ENCODE results near the gene SLC2A8. TPM values are rescaled to one million over a fixed set of nuclear protein-coding genes. Genes with fewer than 3 reads are reported as not detected.

The SLC2A8 gene
- total RNA-seq, 1 donor from 2014 or later, result 14.1 TPM

DNA sequence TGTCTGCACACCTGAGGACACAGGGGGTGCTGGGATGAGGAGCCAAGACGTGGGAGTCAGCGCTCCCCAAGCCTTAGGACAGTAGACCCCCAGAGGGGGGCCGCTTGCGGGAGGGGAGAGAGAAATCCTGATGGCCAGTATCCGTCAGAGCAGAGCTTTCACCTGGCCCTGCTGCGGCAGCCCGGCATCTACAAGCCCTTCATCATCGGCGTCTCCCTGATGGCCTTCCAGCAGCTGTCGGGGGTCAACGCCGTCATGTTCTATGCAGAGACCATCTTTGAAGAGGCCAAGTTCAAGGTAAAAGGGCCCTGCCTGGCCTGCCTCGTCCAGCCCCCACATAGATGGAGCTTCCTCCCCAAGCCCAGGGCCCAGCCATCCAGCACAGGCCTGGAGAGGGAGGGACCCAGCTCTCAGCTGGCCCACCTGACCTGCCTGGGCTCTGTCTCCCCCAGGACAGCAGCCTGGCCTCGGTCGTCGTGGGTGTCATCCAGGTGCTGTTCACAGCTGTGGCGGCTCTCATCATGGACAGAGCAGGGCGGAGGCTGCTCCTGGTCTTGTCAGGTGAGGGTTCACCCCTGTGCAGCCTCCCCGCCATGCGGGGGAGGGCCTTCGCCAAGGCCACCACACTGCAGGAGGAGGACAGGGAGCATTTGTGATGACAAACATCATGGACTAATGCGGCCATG, 6.7 kb downstream of the SLC2A8 start:
- Mint-ChIP-seq H3K9me3 (ENCODE audit: low read depth) (no peaks in the 10 kb centered on the region), H3K4me1 (ENCODE audit: low read depth) (no peaks in the 10 kb centered on the region), H3K27me3 (ENCODE audit: low read depth) (no peaks in the 10 kb centered on the region), H3K36me3 (ENCODE audit: low read depth) (peaks cover 4% of the 10 kb centered on the region), H3K4me3 (ENCODE audit: unreplicated experiment) (no peak overlapping the region), H3K27ac (ENCODE audit: unreplicated experiment) (no peak overlapping the region)
- DNase-seq (ENCODE audit: low spot score), result peak; percentile 87
- TF ChIP-seq, protein P1, sequence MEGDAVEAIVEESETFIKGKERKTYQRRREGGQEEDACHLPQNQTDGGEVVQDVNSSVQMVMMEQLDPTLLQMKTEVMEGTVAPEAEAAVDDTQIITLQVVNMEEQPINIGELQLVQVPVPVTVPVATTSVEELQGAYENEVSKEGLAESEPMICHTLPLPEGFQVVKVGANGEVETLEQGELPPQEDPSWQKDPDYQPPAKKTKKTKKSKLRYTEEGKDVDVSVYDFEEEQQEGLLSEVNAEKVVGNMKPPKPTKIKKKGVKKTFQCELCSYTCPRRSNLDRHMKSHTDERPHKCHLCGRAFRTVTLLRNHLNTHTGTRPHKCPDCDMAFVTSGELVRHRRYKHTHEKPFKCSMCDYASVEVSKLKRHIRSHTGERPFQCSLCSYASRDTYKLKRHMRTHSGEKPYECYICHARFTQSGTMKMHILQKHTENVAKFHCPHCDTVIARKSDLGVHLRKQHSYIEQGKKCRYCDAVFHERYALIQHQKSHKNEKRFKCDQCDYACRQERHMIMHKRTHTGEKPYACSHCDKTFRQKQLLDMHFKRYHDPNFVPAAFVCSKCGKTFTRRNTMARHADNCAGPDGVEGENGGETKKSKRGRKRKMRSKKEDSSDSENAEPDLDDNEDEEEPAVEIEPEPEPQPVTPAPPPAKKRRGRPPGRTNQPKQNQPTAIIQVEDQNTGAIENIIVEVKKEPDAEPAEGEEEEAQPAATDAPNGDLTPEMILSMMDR (IDR thresholded peaks at IDR 0.05), result no peak

DNA sequence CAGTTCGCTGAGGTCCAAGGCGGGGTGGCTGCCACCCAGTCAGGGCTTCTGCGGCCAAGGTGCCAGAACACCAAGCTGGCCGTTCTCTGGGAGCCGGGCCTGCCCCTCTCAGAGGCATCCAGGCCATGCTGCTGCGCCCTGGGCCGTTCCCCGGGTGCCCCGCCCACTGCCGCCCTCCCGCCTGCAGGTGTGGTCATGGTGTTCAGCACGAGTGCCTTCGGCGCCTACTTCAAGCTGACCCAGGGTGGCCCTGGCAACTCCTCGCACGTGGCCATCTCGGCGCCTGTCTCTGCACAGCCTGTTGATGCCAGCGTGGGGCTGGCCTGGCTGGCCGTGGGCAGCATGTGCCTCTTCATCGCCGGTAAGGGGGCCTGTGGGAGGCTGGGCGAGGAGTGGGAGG, 7.7 kb downstream of the SLC2A8 start:
- Mint-ChIP-seq H3K9me3 (ENCODE audit: low read depth) (no peaks in the 10 kb centered on the region), H3K4me1 (ENCODE audit: low read depth) (no peaks in the 10 kb centered on the region), H3K27ac (ENCODE audit: unreplicated experiment) (no peak overlapping the region), H3K36me3 (ENCODE audit: low read depth) (peaks cover 4% of the 10 kb centered on the region), H3K27me3 (ENCODE audit: low read depth) (no peaks in the 10 kb centered on the region), H3K4me3 (ENCODE audit: unreplicated experiment) (no peak overlapping the region)
- peak; percentile 87 for DNase-seq (ENCODE audit: low spot score)
- TF ChIP-seq, protein P1 (IDR thresholded peaks at IDR 0.05), result no peak

DNA sequence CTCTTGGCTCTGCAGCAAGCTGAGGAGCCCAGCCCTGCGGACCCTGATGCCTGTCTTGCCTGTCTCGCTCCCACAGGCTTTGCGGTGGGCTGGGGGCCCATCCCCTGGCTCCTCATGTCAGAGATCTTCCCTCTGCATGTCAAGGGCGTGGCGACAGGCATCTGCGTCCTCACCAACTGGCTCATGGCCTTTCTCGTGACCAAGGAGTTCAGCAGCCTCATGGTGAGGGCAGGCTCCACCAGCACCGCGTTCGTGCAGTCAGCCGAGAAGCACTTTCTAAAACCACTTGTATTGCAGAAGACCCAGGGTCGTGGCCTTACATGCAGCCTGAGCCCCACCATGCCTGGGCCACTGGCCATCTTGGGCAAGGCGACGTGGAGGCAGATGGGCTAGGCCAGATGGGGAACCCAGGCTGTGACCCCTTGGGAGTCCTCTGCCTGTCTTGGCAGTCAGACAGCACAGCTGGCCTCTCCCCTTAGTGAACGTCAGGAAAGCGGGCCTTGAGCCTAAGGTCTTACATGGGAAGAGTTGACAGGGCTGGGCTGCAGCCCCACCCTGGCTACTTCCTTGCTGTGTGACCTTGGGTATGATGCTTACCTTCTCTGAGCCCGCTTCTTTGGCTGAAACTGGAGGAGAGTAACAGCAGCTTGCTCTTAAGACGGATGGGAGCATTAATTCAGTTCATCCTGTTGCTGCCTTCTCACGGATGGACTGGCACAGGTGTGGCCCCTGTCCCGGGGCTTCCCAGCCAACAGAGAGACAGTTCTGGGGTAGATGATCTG, 8.6 kb downstream of the SLC2A8 start:
- peak; percentile 87 for DNase-seq (ENCODE audit: low spot score)
- no peaks in the 10 kb centered on the region for H3K9me3 Mint-ChIP-seq (ENCODE audit: low read depth)
- H3K27me3 Mint-ChIP-seq (ENCODE audit: low read depth), result no peaks in the 10 kb centered on the region
- no peaks in the 10 kb centered on the region for H3K4me1 Mint-ChIP-seq (ENCODE audit: low read depth)
- H3K27ac Mint-ChIP-seq (ENCODE audit: unreplicated experiment), result no peak overlapping the region
- peaks cover 4% of the 10 kb centered on the region for H3K36me3 Mint-ChIP-seq (ENCODE audit: low read depth)
- H3K4me3 Mint-ChIP-seq (ENCODE audit: unreplicated experiment), result no peak overlapping the region
- TF ChIP-seq, protein P1 (IDR thresholded peaks at IDR 0.05), result no peak

DNA sequence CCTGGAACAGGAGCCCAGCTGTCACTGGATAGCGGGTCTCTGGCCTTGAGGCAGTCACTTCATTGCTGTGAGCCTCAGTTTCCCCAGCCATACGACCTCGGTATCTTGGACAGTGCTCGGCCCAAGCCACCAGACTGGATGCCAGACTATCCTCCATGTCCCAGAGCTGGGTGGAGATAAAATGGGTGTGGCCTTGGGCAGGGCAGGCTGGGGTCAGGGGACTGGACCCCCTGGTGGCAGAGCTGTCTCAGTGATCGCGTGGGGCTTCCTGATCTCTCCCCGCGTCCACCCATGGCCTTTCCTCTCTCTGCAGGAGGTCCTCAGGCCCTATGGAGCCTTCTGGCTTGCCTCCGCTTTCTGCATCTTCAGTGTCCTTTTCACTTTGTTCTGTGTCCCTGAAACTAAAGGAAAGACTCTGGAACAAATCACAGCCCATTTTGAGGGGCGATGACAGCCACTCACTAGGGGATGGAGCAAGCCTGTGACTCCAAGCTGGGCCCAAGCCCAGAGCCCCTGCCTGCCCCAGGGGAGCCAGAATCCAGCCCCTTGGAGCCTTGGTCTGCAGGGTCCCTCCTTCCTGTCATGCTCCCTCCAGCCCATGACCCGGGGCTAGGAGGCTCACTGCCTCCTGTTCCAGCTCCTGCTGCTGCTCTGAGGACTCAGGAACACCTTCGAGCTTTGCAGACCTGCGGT, 10.0 kb downstream of the SLC2A8 start:
- peaks cover 4% of the 10 kb centered on the region for H3K36me3 Mint-ChIP-seq (ENCODE audit: low read depth)

DNA sequence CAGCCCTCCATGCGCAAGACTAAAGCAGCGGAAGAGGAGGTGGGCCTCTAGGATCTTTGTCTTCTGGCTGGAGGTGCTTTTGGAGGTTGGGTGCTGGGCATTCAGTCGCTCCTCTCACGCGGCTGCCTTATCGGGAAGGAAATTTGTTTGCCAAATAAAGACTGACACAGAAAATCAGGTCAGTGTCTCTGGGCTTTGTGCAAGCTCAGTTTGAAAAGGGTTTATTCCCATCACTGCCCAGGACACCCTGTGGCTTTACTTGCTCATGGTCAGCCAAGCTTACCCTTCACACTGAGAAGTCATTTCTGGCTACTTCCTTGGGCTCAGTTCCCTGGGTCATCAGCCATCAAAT, 10.5 kb downstream of the SLC2A8 start:
- no peak for DNase-seq (ENCODE audit: low spot score)
- no peaks in the 10 kb centered on the region for H3K4me1 Mint-ChIP-seq (ENCODE audit: low read depth)
- no peaks in the 10 kb centered on the region for H3K9me3 Mint-ChIP-seq (ENCODE audit: low read depth)
- TF ChIP-seq, protein P1 (IDR thresholded peaks at IDR 0.05), result no peak
- no peaks in the 10 kb centered on the region for H3K27me3 Mint-ChIP-seq (ENCODE audit: low read depth)
- H3K36me3 Mint-ChIP-seq (ENCODE audit: low read depth), result peaks cover 4% of the 10 kb centered on the region
- H3K4me3 Mint-ChIP-seq (ENCODE audit: unreplicated experiment), result no peak overlapping the region
- H3K27ac Mint-ChIP-seq (ENCODE audit: unreplicated experiment), result no peak overlapping the region

More for the DNA sequence above, 10.0 kb downstream of the SLC2A8 start:
- H3K27ac Mint-ChIP-seq (ENCODE audit: unreplicated experiment), result no peak overlapping the region
- no peaks in the 10 kb centered on the region for H3K27me3 Mint-ChIP-seq (ENCODE audit: low read depth)
- no peaks in the 10 kb centered on the region for H3K9me3 Mint-ChIP-seq (ENCODE audit: low read depth)
- TF ChIP-seq, protein P1 (IDR thresholded peaks at IDR 0.05), result no peak
- no peaks in the 10 kb centered on the region for H3K4me1 Mint-ChIP-seq (ENCODE audit: low read depth)
- DNase-seq (ENCODE audit: low spot score), result peak; percentile 68
- H3K4me3 Mint-ChIP-seq (ENCODE audit: unreplicated experiment), result no peak overlapping the region
